ENCODE data around the gene ACYP2.

GRCh38 chr2:54237428-54237827, 122.0 kb downstream of the ACYP2 start:
- TF ChIP-seq CTCF (IDR thresholded peaks at IDR 0.05): no peak
- no peak for TF ChIP-seq EP300 (IDR thresholded peaks at IDR 0.05)
- no peak for TF ChIP-seq POLR2A (IDR thresholded peaks at IDR 0.05)
- no peak for TF ChIP-seq POLR2AphosphoS5 (IDR thresholded peaks at IDR 0.05)
